OCI-LY7 (cell line): Measurements from ENCODE around the gene RRP36.

Experiments used
- CTCF ChIP-seq: fragments of 200-600 bp; sonication (generic); conservative IDR thresholded peaks from 2 replicates; pipeline ENCODE4 v1.5.1; 2014; ENCODE audit warnings: mild to moderate bottlenecking, antibody characterized with exemption, low read length, moderate library complexity, mixed read lengths
- EZH2phosphoT487 ChIP-seq: fragments of 200-600 bp; sonication (generic); IDR thresholded peaks from 2 replicates; pipeline ENCODE4 v1.6.1; 2018; ENCODE audit warnings: low read depth, borderline replicate concordance, mild to moderate bottlenecking, mixed run types, antibody characterized with exemption, low read length, moderate library complexity, mixed read lengths

GRCh38 chr6:43038727-43039126, 17.3 kb downstream of the RRP36 start:
- TF ChIP-seq CTCF (no peak), EZH2phosphoT487 (no peak)
